Liver (tissue), 9 donors: ENCODE measurements around the gene PGLYRP2. TPM values are rescaled to one million over a fixed set of nuclear protein-coding genes. Genes with fewer than 3 reads are reported as not detected.

ENCODE experiments used
- DNase-seq: peaks from one replicate; pipeline ENCODE4 v3.0.0-alpha.2; 2017; ENCODE audit warnings: low spot score
- H3K27ac ChIP-seq, 2 donors: one replicate each; pipeline ENCODE4 v1.7.0; 2013; ENCODE audit warnings: inconsistent platforms in 2 of 2, low read length in 2 of 2, control low read depth in 1 of 2, low read depth in 1 of 2, mild to moderate bottlenecking in 1 of 2
- H3K27me3 ChIP-seq, 4 donors: one replicate each; pipeline versions ENCODE4 v1.6.1 to v1.7.0; 2013; ENCODE audit warnings: low read length in 3 of 4, inconsistent platforms in 1 of 4, mild to moderate bottlenecking in 1 of 4, moderate library complexity in 1 of 4; ENCODE audit not compliant: control insufficient read depth in 4 of 4, insufficient read depth in 4 of 4
- H3K36me3 ChIP-seq, 4 donors: one replicate each; pipeline versions ENCODE4 v1.6.1 to v1.7.0; 2013; ENCODE audit warnings: low read length in 3 of 4, mild to moderate bottlenecking in 3 of 4, low read depth in 1 of 4, moderate library complexity in 1 of 4; ENCODE audit not compliant: control insufficient read depth in 4 of 4, insufficient read depth in 3 of 4
- H3K4me1 ChIP-seq, 4 donors: one replicate each; pipeline versions ENCODE4 v1.6.1 to v1.7.0; 2013; ENCODE audit warnings: low read length in 3 of 4, mild to moderate bottlenecking in 3 of 4, moderate library complexity in 1 of 4; ENCODE audit not compliant: control insufficient read depth in 4 of 4, insufficient read depth in 4 of 4
- H3K4me3 ChIP-seq, 3 donors: one replicate each; pipeline versions ENCODE4 v1.6.1 to v1.7.0; 2013; ENCODE audit warnings: low read length in 3 of 3, control low read depth in 1 of 3, low read depth in 1 of 3, mild to moderate bottlenecking in 1 of 3
- H3K9ac ChIP-seq, 2 donors: one replicate each; pipeline ENCODE4 v1.7.0; 2013; ENCODE audit warnings: low read length in 2 of 2, mild to moderate bottlenecking in 2 of 2, moderate library complexity in 2 of 2, control low read depth in 1 of 2, low read depth in 1 of 2
- H3K9me3 ChIP-seq, 4 donors: one replicate each; pipeline versions ENCODE4 v1.6.1 to v1.7.0; 2013; ENCODE audit warnings: low read length in 3 of 4; ENCODE audit not compliant: control insufficient read depth in 4 of 4
- CTCF ChIP-seq: fragments of 150-350 bp; IDR thresholded peaks from 2 replicates; pipeline ENCODE4 v1.5.1; 2017; ENCODE audit warnings: improper control_type of control experiment, low read depth, low read length; ENCODE audit not compliant: missing input control
- EGR1 ChIP-seq, 2 donors: IDR thresholded peaks; 2 replicates each; pipeline ENCODE4 v1.6.1; 2016 to 2018; ENCODE audit warnings: antibody characterized with exemption in 2 of 2, low read depth in 2 of 2
- FOXA1 ChIP-seq: IDR thresholded peaks from 2 replicates; pipeline ENCODE4 v1.6.1; 2016; ENCODE audit warnings: antibody characterized with exemption
- FOXA2 ChIP-seq: IDR thresholded peaks from 2 replicates; pipeline ENCODE4 v1.6.1; 2016; ENCODE audit warnings: antibody characterized with exemption
- GABPA ChIP-seq, 2 donors: IDR thresholded peaks in 1 of 2; conservative IDR thresholded peaks in 1 of 2; 2 replicates each; pipeline ENCODE4 v1.6.1; 2016; ENCODE audit warnings: antibody characterized with exemption in 2 of 2, mild to moderate bottlenecking in 1 of 2, moderate library complexity in 1 of 2
- HNF4A ChIP-seq, 2 donors: conservative IDR thresholded peaks; 2 replicates each; pipeline ENCODE4 v1.6.1; 2016; ENCODE audit warnings: antibody characterized with exemption in 2 of 2, mild to moderate bottlenecking in 2 of 2
- HNF4G ChIP-seq: IDR thresholded peaks from 2 replicates; pipeline ENCODE4 v1.6.1; 2016; ENCODE audit warnings: antibody characterized with exemption
- JUND ChIP-seq, 2 donors: IDR thresholded peaks; 2 replicates each; pipeline ENCODE4 v1.6.1; 2016; ENCODE audit warnings: antibody characterized with exemption in 2 of 2
- MAX ChIP-seq: IDR thresholded peaks from 2 replicates; pipeline ENCODE4 v1.6.1; 2016; ENCODE audit warnings: antibody characterized with exemption
- NR2F2 ChIP-seq: IDR thresholded peaks from 2 replicates; pipeline ENCODE4 v1.6.1; 2016; ENCODE audit warnings: antibody characterized with exemption
- RAD21 ChIP-seq, 2 donors: IDR thresholded peaks; 2 replicates each; pipeline ENCODE4 v1.6.1; 2016; ENCODE audit warnings: antibody characterized with exemption in 2 of 2, mild to moderate bottlenecking in 2 of 2
- RXRA ChIP-seq, 2 donors: IDR thresholded peaks; 2 replicates each; pipeline ENCODE4 v1.6.1; 2017 to 2018; ENCODE audit warnings: antibody characterized with exemption in 2 of 2, mild to moderate bottlenecking in 1 of 2
- SP1 ChIP-seq: IDR thresholded peaks from 2 replicates; pipeline ENCODE4 v1.6.1; 2018; ENCODE audit warnings: antibody characterized with exemption, mild to moderate bottlenecking
- TAF1 ChIP-seq: conservative IDR thresholded peaks from 2 replicates; pipeline ENCODE4 v1.6.1; 2016; ENCODE audit warnings: antibody characterized with exemption, mild to moderate bottlenecking
- YY1 ChIP-seq: IDR thresholded peaks from 2 replicates; pipeline ENCODE4 v1.6.1; 2016; ENCODE audit warnings: antibody characterized with exemption, mild to moderate bottlenecking
- WGBS: extraction: QIAGEN DNeasy Blood & Tissue Kit; methylation state at CpG from one replicate; pipeline ENCODE4 v1.1.7; 2013; 5-methylcytosine and 5-hydroxymethylcytosine counted together
- polyA plus RNA-seq, 2 donors: library from polyadenylated mRNA; stranded (reverse) in 1 of 2; unstranded in 1 of 2; fragments of 200-250 nt in 1 of 2; fragments of >200 nt in 1 of 2; fragmentation: Nextera tagmentation in 1 of 2; extraction: Ambion mirVana in 1 of 2; gene quantifications; one replicate each; pipeline versions ENCODE4 v1.2.1 to v1.2.3, GENCODE V29; 2013 to 2015
- total RNA-seq, 2 donors: library from RNA; depleted of rRNA; stranded (reverse); fragments of >200 nt; gene quantifications; one replicate each; pipeline ENCODE4 v1.2.3, GENCODE V29; 2014
- TF ChIP-seq, protein P1 (sequence below): IDR thresholded peaks from 2 replicates; pipeline ENCODE4 v1.6.1; 2016; ENCODE audit warnings: antibody characterized with exemption
- TF ChIP-seq, protein P2 (sequence below): IDR thresholded peaks from 2 replicates; pipeline ENCODE4 v1.6.1; 2016; ENCODE audit warnings: antibody characterized with exemption
- TF ChIP-seq, protein P3 (sequence below): IDR thresholded peaks from 2 replicates; pipeline ENCODE4 v1.6.1; 2016; ENCODE audit warnings: antibody characterized with exemption, mild to moderate bottlenecking
- donor health status: healthy.
- donor health status: healthy.
- donor health status: healthy.
- donor health status: healthy.
- donor health status: healthy.

PGLYRP2 gene
- total and polyA plus RNA-seq, 4 donors: 9.9 to 134 (median 92.4) TPM

DNA sequence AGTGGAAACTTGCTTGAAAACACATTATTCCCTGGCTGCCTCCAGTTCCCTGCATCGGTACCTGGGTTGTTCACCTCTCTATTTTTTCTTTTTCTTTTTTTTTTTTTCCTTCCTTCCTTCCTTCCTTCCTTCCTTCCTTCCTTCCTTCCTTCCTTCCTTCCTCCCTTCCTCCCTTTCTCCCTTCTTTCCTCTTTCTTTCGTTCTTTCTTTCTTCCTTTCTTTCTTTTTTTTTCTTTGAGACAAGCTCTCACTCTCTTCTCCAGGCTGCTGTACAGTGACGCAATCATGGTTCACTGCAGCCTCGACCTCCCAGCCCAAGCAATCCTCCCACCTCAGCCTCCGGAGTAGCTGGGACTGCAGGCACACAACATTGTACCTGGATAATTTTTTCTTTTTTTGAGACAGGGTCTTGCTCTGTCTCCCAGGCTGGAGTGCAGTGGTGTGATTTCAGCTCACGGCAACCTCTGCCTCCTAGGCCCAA lies 11.5 kb downstream of the PGLYRP2 start:
- Histone ChIP-seq H3K27ac (no peak overlapping the region), H3K27me3 (no peaks in the 10 kb centered on the region), H3K4me3 (no peak overlapping the region), H3K36me3 (peaks cover 0 to 6% (median under 1%) of the 10 kb centered on the region in 4 donors), H3K4me1 (peaks cover 14 to 27% (median 22%) of the 10 kb centered on the region in 4 donors), H3K9ac (no peak overlapping the region), H3K9me3 (no peaks in the 10 kb centered on the region)
- TF ChIP-seq TAF1 (no peak), EGR1 (IDR thresholded peaks at IDR 0.05; ENCODE audit: low read depth in 2 of 2) (no peak), HNF4A (conservative IDR thresholded peaks at IDR 0.05) (no peak), FOXA1 (no peak), RAD21 (IDR thresholded peaks at IDR 0.05) (no peak), SP1 (no peak), FOXA2 (no peak), GABPA (IDR thresholded peaks at IDR 0.05 in 1 of 2, conservative IDR thresholded peaks at IDR 0.05 in 1 of 2) (no peak), CTCF (no peak), YY1 (no peak), NR2F2 (no peak), MAX (no peak), RXRA (IDR thresholded peaks at IDR 0.05) (no peak), JUND (IDR thresholded peaks at IDR 0.05) (no peak), HNF4G (no peak)
- TF ChIP-seq, protein P1, sequence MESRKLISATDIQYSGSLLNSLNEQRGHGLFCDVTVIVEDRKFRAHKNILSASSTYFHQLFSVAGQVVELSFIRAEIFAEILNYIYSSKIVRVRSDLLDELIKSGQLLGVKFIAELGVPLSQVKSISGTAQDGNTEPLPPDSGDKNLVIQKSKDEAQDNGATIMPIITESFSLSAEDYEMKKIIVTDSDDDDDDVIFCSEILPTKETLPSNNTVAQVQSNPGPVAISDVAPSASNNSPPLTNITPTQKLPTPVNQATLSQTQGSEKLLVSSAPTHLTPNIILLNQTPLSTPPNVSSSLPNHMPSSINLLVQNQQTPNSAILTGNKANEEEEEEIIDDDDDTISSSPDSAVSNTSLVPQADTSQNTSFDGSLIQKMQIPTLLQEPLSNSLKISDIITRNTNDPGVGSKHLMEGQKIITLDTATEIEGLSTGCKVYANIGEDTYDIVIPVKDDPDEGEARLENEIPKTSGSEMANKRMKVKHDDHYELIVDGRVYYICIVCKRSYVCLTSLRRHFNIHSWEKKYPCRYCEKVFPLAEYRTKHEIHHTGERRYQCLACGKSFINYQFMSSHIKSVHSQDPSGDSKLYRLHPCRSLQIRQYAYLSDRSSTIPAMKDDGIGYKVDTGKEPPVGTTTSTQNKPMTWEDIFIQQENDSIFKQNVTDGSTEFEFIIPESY: no peak
- TF ChIP-seq, protein P2, sequence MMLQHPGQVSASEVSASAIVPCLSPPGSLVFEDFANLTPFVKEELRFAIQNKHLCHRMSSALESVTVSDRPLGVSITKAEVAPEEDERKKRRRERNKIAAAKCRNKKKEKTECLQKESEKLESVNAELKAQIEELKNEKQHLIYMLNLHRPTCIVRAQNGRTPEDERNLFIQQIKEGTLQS: no peak
- TF ChIP-seq, protein P3, sequence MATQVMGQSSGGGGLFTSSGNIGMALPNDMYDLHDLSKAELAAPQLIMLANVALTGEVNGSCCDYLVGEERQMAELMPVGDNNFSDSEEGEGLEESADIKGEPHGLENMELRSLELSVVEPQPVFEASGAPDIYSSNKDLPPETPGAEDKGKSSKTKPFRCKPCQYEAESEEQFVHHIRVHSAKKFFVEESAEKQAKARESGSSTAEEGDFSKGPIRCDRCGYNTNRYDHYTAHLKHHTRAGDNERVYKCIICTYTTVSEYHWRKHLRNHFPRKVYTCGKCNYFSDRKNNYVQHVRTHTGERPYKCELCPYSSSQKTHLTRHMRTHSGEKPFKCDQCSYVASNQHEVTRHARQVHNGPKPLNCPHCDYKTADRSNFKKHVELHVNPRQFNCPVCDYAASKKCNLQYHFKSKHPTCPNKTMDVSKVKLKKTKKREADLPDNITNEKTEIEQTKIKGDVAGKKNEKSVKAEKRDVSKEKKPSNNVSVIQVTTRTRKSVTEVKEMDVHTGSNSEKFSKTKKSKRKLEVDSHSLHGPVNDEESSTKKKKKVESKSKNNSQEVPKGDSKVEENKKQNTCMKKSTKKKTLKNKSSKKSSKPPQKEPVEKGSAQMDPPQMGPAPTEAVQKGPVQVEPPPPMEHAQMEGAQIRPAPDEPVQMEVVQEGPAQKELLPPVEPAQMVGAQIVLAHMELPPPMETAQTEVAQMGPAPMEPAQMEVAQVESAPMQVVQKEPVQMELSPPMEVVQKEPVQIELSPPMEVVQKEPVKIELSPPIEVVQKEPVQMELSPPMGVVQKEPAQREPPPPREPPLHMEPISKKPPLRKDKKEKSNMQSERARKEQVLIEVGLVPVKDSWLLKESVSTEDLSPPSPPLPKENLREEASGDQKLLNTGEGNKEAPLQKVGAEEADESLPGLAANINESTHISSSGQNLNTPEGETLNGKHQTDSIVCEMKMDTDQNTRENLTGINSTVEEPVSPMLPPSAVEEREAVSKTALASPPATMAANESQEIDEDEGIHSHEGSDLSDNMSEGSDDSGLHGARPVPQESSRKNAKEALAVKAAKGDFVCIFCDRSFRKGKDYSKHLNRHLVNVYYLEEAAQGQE: no peak
- 90% methylated on average over 6 of the region's 6 CpGs for WGBS
- no peak for DNase-seq
